NCI-H146 treated with DMSO at 0.1 percent for 48 hours (cell line): Measurements from ENCODE around the gene BABAM2.

ENCODE experiments used
- DNase-seq: peaks from one replicate; lab custom pipeline; 2025; ENCODE audit not compliant: unreplicated experiment; lab: John Stamatoyannopoulos, UW

BABAM2 gene

GRCh38 chr2:28296904-28297303 lies 406.4 kb downstream of the BABAM2 start:
- no peak for DNase-seq

- no peak for DNase-seq
Observed at GRCh38 chr2:28297531-28297930, 407.0 kb downstream of the BABAM2 start.

- no peak for DNase-seq
Observed at GRCh38 chr2:28298406-28298805, 407.9 kb downstream of the BABAM2 start.

GRCh38 chr2:28300485-28301341 lies 410.2 kb downstream of the BABAM2 start:
- no peak for DNase-seq

- no peak for DNase-seq
Observed at GRCh38 chr2:28305202-28305601, 414.7 kb downstream of the BABAM2 start.

GRCh38 chr2:28310107-28310506 lies 419.6 kb downstream of the BABAM2 start:
- no peak for DNase-seq

GRCh38 chr2:28311660-28312249 lies 421.2 kb downstream of the BABAM2 start:
- DNase-seq = no peak

- DNase-seq = no peak
Observed at GRCh38 chr2:28312307-28313219, 422.0 kb downstream of the BABAM2 start.

- no peak for DNase-seq
Observed at GRCh38 chr2:28313220-28313784, 422.8 kb downstream of the BABAM2 start.

- no peak for DNase-seq
Observed at GRCh38 chr2:28314968-28315367, 424.4 kb downstream of the BABAM2 start.

GRCh38 chr2:28316546-28317335 lies 426.2 kb downstream of the BABAM2 start:
- no peak for DNase-seq

GRCh38 chr2:28317390-28317789 lies 426.9 kb downstream of the BABAM2 start:
- DNase-seq = no peak

- DNase-seq = no peak
Observed at GRCh38 chr2:28318023-28318422, 427.5 kb downstream of the BABAM2 start.

GRCh38 chr2:28318462-28319117 lies 428.1 kb downstream of the BABAM2 start:
- no peak for DNase-seq

- DNase-seq = no peak
Observed at GRCh38 chr2:28319118-28320008, 428.8 kb downstream of the BABAM2 start.

GRCh38 chr2:28320009-28320365 lies 429.5 kb downstream of the BABAM2 start:
- DNase-seq = no peak

- DNase-seq = no peak
Observed at GRCh38 chr2:28320371-28320770, 429.8 kb downstream of the BABAM2 start.

- DNase-seq = no peak
Observed at GRCh38 chr2:28321426-28321825, 430.9 kb downstream of the BABAM2 start.

GRCh38 chr2:28322051-28322450 lies 431.5 kb downstream of the BABAM2 start:
- no peak for DNase-seq
